HEK293 (cell line): ENCODE measurements around the gene CELA1.
A peak's percentile ranks its signal among the peaks of the same experiment; 100 is the strongest.

Source experiments
- CTCF ChIA-PET: fragments of 350-600 bp; formaldehyde crosslinking; extraction: SDS; loops from one replicate; lab custom pipeline; 2021; ENCODE audit warnings: antibody characterized with exemption; lab: Yijun Ruan, JAX
- POLR2A ChIA-PET: fragments of 300-600 bp; formaldehyde crosslinking; extraction: SDS; loops from one replicate; lab custom pipeline; 2020; ENCODE audit warnings: antibody characterized with exemption, inconsistent platforms; lab: Yijun Ruan, JAX
- H3K27ac ChIP-seq: fragments of 200-500 bp; sonication (Bioruptor generic); 2 replicates; pipeline ENCODE4 v1.5.1; 2014; ENCODE audit warnings: low read depth, low read length, control low read depth, inconsistent platforms; ENCODE audit errors: extremely low read depth
- H3K36me3 ChIP-seq, 2 experiments: fragments of 200-500 bp in 1 of 2; sonication (Bioruptor generic) in 1 of 2; 1 replicate in 1 of 2; 2 replicates in 1 of 2; pipeline ENCODE4 v1.5.1; 2014 to 2017; ENCODE audit warnings: inconsistent platforms in 2 of 2, low read length in 2 of 2; ENCODE audit not compliant: control insufficient read depth in 2 of 2, insufficient read depth in 1 of 2
- H3K4me1 ChIP-seq: fragments of 200-500 bp; sonication (Bioruptor generic); 2 replicates; pipeline ENCODE4 v1.5.1; 2014; ENCODE audit warnings: mild to moderate bottlenecking, low read length, inconsistent platforms; ENCODE audit not compliant: control insufficient read depth, insufficient read depth
- H3K4me3 ChIP-seq: 2 replicates; pipeline ENCODE4 v1.5.1; 2011; ENCODE audit warnings: low read depth, mild to moderate bottlenecking, control low read depth, low read length, moderate library complexity
- H3K9me3 ChIP-seq: fragments of 200-500 bp; sonication (Bioruptor generic); 2 replicates; pipeline ENCODE4 v1.5.1; 2014; ENCODE audit warnings: low read depth, low read length, inconsistent platforms; ENCODE audit not compliant: control insufficient read depth, insufficient read depth
- GLI4 ChIP-seq: fragments of 450-650 bp; formaldehyde crosslinking; IDR thresholded peaks from 2 replicates; pipeline ENCODE4 v1.5.1; 2016; ENCODE audit warnings: missing biosample characterization, missing genetic modification characterization
- KLF10 ChIP-seq: fragments of 450-650 bp; IDR thresholded peaks from 2 replicates; pipeline ENCODE4 v1.5.1; 2018; ENCODE audit warnings: missing biosample characterization, mild to moderate bottlenecking, missing genetic modification characterization
- KLF17 ChIP-seq: fragments of 450-650 bp; formaldehyde crosslinking; IDR thresholded peaks from 2 replicates; pipeline ENCODE4 v1.5.1; 2016; ENCODE audit warnings: missing biosample characterization, missing genetic modification characterization
- KLF7 ChIP-seq: fragments of 450-650 bp; formaldehyde crosslinking; IDR thresholded peaks from 2 replicates; pipeline ENCODE4 v1.5.1; 2016; ENCODE audit warnings: missing biosample characterization, missing genetic modification characterization, borderline replicate concordance
- MEIS1 ChIP-seq: sonication (generic); formaldehyde crosslinking; IDR thresholded peaks from 2 replicates; pipeline ENCODE4 v1.8.1; 2022; ENCODE audit warnings: missing genetic modification reagents, mild to moderate bottlenecking, borderline replicate concordance
- PRDM4 ChIP-seq: fragments of 450-650 bp; formaldehyde crosslinking; IDR thresholded peaks from 2 replicates; pipeline ENCODE4 v1.5.1; 2017; ENCODE audit warnings: missing biosample characterization, missing genetic modification characterization
- SALL2 ChIP-seq: fragments of 450-650 bp; formaldehyde crosslinking; IDR thresholded peaks from 2 replicates; pipeline ENCODE4 v1.5.0; 2017; ENCODE audit warnings: missing biosample characterization, mild to moderate bottlenecking, missing genetic modification characterization, borderline replicate concordance
- SCRT2 ChIP-seq: fragments of 450-650 bp; formaldehyde crosslinking; IDR thresholded peaks from 2 replicates; pipeline ENCODE4 v1.5.1; 2016; ENCODE audit warnings: missing biosample characterization, missing genetic modification characterization
- SP3 ChIP-seq: fragments of 450-650 bp; formaldehyde crosslinking; IDR thresholded peaks from 2 replicates; pipeline ENCODE4 v1.5.1; 2016; ENCODE audit warnings: missing biosample characterization, missing genetic modification characterization
- ZBTB11 ChIP-seq: fragments of 450-650 bp; formaldehyde crosslinking; conservative IDR thresholded peaks from 2 replicates; pipeline ENCODE4 v1.5.1; 2016; ENCODE audit warnings: low read depth, missing biosample characterization, missing genetic modification characterization
- ZBTB44 ChIP-seq: fragments of 450-650 bp; IDR thresholded peaks from 2 replicates; pipeline ENCODE4 v1.5.1; 2018; ENCODE audit warnings: missing biosample characterization, mild to moderate bottlenecking, missing genetic modification characterization
- ZEB2 ChIP-seq: fragments of 450-650 bp; formaldehyde crosslinking; IDR thresholded peaks from 2 replicates; pipeline ENCODE4 v1.5.1; 2016; ENCODE audit warnings: missing biosample characterization, missing genetic modification characterization
- ZFHX2 ChIP-seq: fragments of 450-650 bp; formaldehyde crosslinking; conservative IDR thresholded peaks from 2 replicates; pipeline ENCODE4 v1.5.1; 2016; ENCODE audit warnings: missing biosample characterization, missing genetic modification characterization
- ZIC2 ChIP-seq: fragments of 450-650 bp; formaldehyde crosslinking; IDR thresholded peaks from 2 replicates; pipeline ENCODE4 v1.5.1; 2016; ENCODE audit warnings: missing biosample characterization, missing genetic modification characterization
- ZNF10 ChIP-seq: fragments of 450-650 bp; formaldehyde crosslinking; IDR thresholded peaks from 2 replicates; pipeline ENCODE4 v1.5.1; 2017; ENCODE audit warnings: missing biosample characterization, missing genetic modification characterization
- ZNF221 ChIP-seq: fragments of 450-650 bp; formaldehyde crosslinking; IDR thresholded peaks from 2 replicates; pipeline ENCODE4 v1.5.1; 2017; ENCODE audit warnings: missing biosample characterization, missing genetic modification characterization, borderline replicate concordance
- ZNF239 ChIP-seq: fragments of 450-650 bp; formaldehyde crosslinking; IDR thresholded peaks from 2 replicates; pipeline ENCODE4 v1.5.1; 2016; ENCODE audit warnings: missing biosample characterization, missing genetic modification characterization
- ZNF248 ChIP-seq: fragments of 450-650 bp; formaldehyde crosslinking; IDR thresholded peaks from 2 replicates; pipeline ENCODE4 v1.5.1; 2017; ENCODE audit warnings: missing biosample characterization, missing genetic modification characterization
- ZNF26 ChIP-seq: fragments of 450-650 bp; formaldehyde crosslinking; IDR thresholded peaks from 2 replicates; pipeline ENCODE4 v1.5.1; 2016; ENCODE audit warnings: missing biosample characterization, missing genetic modification characterization
- ZNF366 ChIP-seq: fragments of 450-650 bp; formaldehyde crosslinking; conservative IDR thresholded peaks from 2 replicates; pipeline ENCODE4 v1.5.1; 2016; ENCODE audit warnings: missing biosample characterization, missing genetic modification characterization
- ZNF426 ChIP-seq: fragments of 450-650 bp; formaldehyde crosslinking; IDR thresholded peaks from 2 replicates; pipeline ENCODE4 v1.5.1; 2017; ENCODE audit warnings: missing biosample characterization, missing genetic modification characterization, mild to moderate bottlenecking, inconsistent platforms, moderate library complexity
- ZNF610 ChIP-seq: fragments of 450-650 bp; formaldehyde crosslinking; IDR thresholded peaks from 2 replicates; pipeline ENCODE4 v1.5.1; 2016; ENCODE audit warnings: missing biosample characterization, missing genetic modification characterization, borderline replicate concordance
- ZNF704 ChIP-seq: fragments of 450-650 bp; formaldehyde crosslinking; IDR thresholded peaks from 2 replicates; pipeline ENCODE4 v1.5.1; 2016; ENCODE audit warnings: missing biosample characterization, missing genetic modification characterization
- ZNF777 ChIP-seq: fragments of 450-650 bp; formaldehyde crosslinking; IDR thresholded peaks from 2 replicates; pipeline ENCODE4 v1.5.1; 2017; ENCODE audit warnings: missing biosample characterization, missing genetic modification characterization, borderline replicate concordance
- ZNF791 ChIP-seq: fragments of 450-650 bp; formaldehyde crosslinking; IDR thresholded peaks from 2 replicates; pipeline ENCODE4 v1.5.1; 2016; ENCODE audit warnings: missing biosample characterization, missing genetic modification characterization

The CELA1 gene

GRCh38 chr12:51391283-51392123, 45.0 kb upstream of the CELA1 start, which contains the start of gene GALNT6:
GALNT6 (minus strand) TSS chr12:51391406; CDS start chr12:51379781, 11,625 bp downstream.
- H3K9me3 ChIP-seq = no peaks in the 10 kb centered on the region
- peaks cover 7% of the 10 kb centered on the region for H3K4me1 ChIP-seq
- no peaks in the 10 kb centered on the region for H3K36me3 ChIP-seq
- POLR2A ChIA-PET = interaction anchor here (4.0 kb wide), 1 partner anchor 20 kb away, joined by 31 read pairs; no protein-coding TSS in a partner anchor
- peak within 1 kb of the TSS; percentile 53 for H3K4me3 ChIP-seq
- H3K27ac ChIP-seq = peak within 1 kb of the TSS; percentile 50; the same call in 1 of the 2 replicates
- CTCF ChIA-PET = no interaction called here
- TF ChIP-seq ZBTB44 (tag by site-specific recombination) (0 out of 2 replicates have a peak, but pooled peaks have one; percentile 37), ZNF366 (peak; percentile 57), ZNF26 (tag by site-specific recombination) (no peak), ZBTB11 (tag by site-specific recombination) (peak; percentile 96), ZNF791 (tag by site-specific recombination) (no peak), ZNF239 (tag by site-specific recombination) (no peak), ZNF248 (tag by site-specific recombination) (no peak), ZNF426 (tag by site-specific recombination) (no peak), PRDM4 (no peak), ZNF610 (no peak), ZNF10 (tag by site-specific recombination) (0 out of 2 replicates have a peak, but pooled peaks have one; percentile 11), SP3 (tag by site-specific recombination) (peak; percentile 69), ZNF221 (tag by site-specific recombination) (no peak), KLF10 (tag by site-specific recombination) (peak; percentile 75), ZFHX2 (peak; percentile 34), SALL2 (no peak), ZEB2 (tag by site-specific recombination) (peak; percentile 76), ZIC2 (tag by site-specific recombination) (0 out of 2 replicates have a peak, but pooled peaks have one; percentile 32), KLF17 (tag by site-specific recombination) (0 out of 2 replicates have a peak, but pooled peaks have one; percentile 52), SCRT2 (tag by site-specific recombination) (0 out of 2 replicates have a peak, but pooled peaks have one; percentile 54), ZNF777 (peak; percentile 77; the same call in 1 of the 2 replicates), MEIS1 (CRISPR knock-in tag) (no peak), GLI4 (tag by site-specific recombination) (no peak), KLF7 (tag by site-specific recombination) (peak; percentile 19; the same call in 1 of the 2 replicates), ZNF704 (tag by site-specific recombination) (no peak)
